Body of pancreas (tissue), 4 donors: ENCODE data around the gene MCRIP1. TPM values are rescaled to one million over a fixed set of nuclear protein-coding genes. Genes with fewer than 3 reads are reported as not detected.
A peak's percentile ranks its signal among the peaks of the same experiment; 100 is the strongest.

Experiments
- ATAC-seq: fragments of 150-250 bp; one replicate; pipeline ENCODE4 v1.9.1; 2016
- DNase-seq, 4 donors: peaks; one replicate each; pipeline ENCODE4 v3.0.0-alpha.2; 2019
- H3K27ac ChIP-seq, 4 donors: fragments of 200-600 bp; sonication (generic); 1 replicate in 3 of 4; 2 replicates in 1 of 4; pipeline versions ENCODE4 v1.5.1 to v1.6.1; 2016 to 2019; ENCODE audit warnings: mild to moderate bottlenecking in 1 of 4, mixed read lengths in 1 of 4, moderate library complexity in 1 of 4
- H3K27me3 ChIP-seq, 2 donors: fragments of 200-600 bp; sonication (generic); one replicate each; pipeline ENCODE4 v1.6.0; 2016; ENCODE audit warnings: mild to moderate bottlenecking in 1 of 2
- H3K36me3 ChIP-seq, 2 donors: fragments of 200-600 bp; sonication (generic); replicated peaks in 1 of 2; 2 replicates each; pipeline ENCODE4 v1.5.1; 2016; ENCODE audit warnings: low read depth in 2 of 2; ENCODE audit not compliant: insufficient read depth in 1 of 2
- H3K4me1 ChIP-seq: fragments of 200-600 bp; sonication (generic); one replicate; pipeline ENCODE4 v1.6.0; 2016
- H3K4me3 ChIP-seq, 2 donors: fragments of 200-600 bp; sonication (generic); 1 replicate in 1 of 2; 2 replicates in 1 of 2; pipeline ENCODE4 v1.5.1; 2016 to 2019
- H3K9me3 ChIP-seq, 3 donors: fragments of 200-600 bp; sonication (generic); 1 replicate in 2 of 3; 2 replicates in 1 of 3; pipeline ENCODE4 v1.5.1; 2016
- CTCF ChIP-seq, 7 experiments: fragments of 450-650 bp in 4 of 7; fragments of 200-600 bp in 3 of 7; sonication (generic) in 3 of 7; IDR thresholded peaks; one replicate each; pipeline ENCODE4 v1.5.1; 2016 to 2019; ENCODE audit warnings: antibody characterized with exemption in 7 of 7
- POLR2A ChIP-seq, 3 donors: fragments of 450-650 bp; IDR thresholded peaks; one replicate each; pipeline ENCODE4 v1.6.1; 2016; ENCODE audit warnings: antibody characterized with exemption in 3 of 3, mild to moderate bottlenecking in 2 of 3
- WGBS, 2 donors: methylation state at CpG; one replicate each; pipeline ENCODE4 v1.1.5; 2017; 5-methylcytosine and 5-hydroxymethylcytosine counted together
- intact Hi-C: fragments of 100-400 bp; cut with DNase I; formaldehyde crosslinking; loops from one replicate; pipeline ENCODE4 v1.15.1; 2023
- total RNA-seq, 2 donors: library from RNA; depleted of rRNA; stranded (reverse); fragments of >200 nt; gene quantifications; one replicate each; pipeline ENCODE4 v1.1.0, GENCODE V29; 2016

The MCRIP1 gene
- total RNA-seq, 2 donors from 2014 or later = 46.1 to 65.6 TPM

GRCh38 chr17:81819708-81820107 lies 13.4 kb downstream of the MCRIP1 start:
- H3K27ac ChIP-seq = no peak overlapping the region
- no peaks in the 10 kb centered on the region for H3K36me3 ChIP-seq
- H3K4me3 ChIP-seq = no peak overlapping the region
- DNase-seq (no peak), ATAC-seq (no peak)
- intact Hi-C loops = no loop called here
- 29 to 43% methylated on average over 5 to 6 of the region's 13 CpGs for WGBS, 2 donors
- no peaks in the 10 kb centered on the region for H3K27me3 ChIP-seq
- TF ChIP-seq POLR2A (IDR thresholded peaks at IDR 0.05) (no peak), CTCF (IDR thresholded peaks at IDR 0.05) (no peak)
- no peaks in the 10 kb centered on the region for H3K9me3 ChIP-seq
- H3K4me1 ChIP-seq = peaks cover 37% of the 10 kb centered on the region

GRCh38 chr17:81817758-81818147 lies 15.3 kb downstream of the MCRIP1 start:
- no peaks in the 10 kb centered on the region for H3K36me3 ChIP-seq
- no peak for ATAC-seq
- H3K4me1 ChIP-seq = peaks cover 32% of the 10 kb centered on the region
- no peak for TF ChIP-seq CTCF (IDR thresholded peaks at IDR 0.05)
- TF ChIP-seq POLR2A (IDR thresholded peaks at IDR 0.05) = no peak
- 49 to 60% methylated on average over 7 of the region's 7 CpGs for WGBS, 2 donors
- H3K4me3 ChIP-seq = no peak overlapping the region
- intact Hi-C loops = no loop called here
- no peaks in the 10 kb centered on the region for H3K9me3 ChIP-seq
- no peak for DNase-seq
- H3K27ac ChIP-seq = no peak overlapping the region
- no peaks in the 10 kb centered on the region for H3K27me3 ChIP-seq

GRCh38 chr17:81815646-81815986 lies 17.5 kb downstream of the MCRIP1 start:
- no peaks in the 10 kb centered on the region for H3K9me3 ChIP-seq
- intact Hi-C loops = no loop called here
- H3K27me3 ChIP-seq = peaks cover 0 to 3% of the 10 kb centered on the region in 2 donors
- DNase-seq = no peak
- no peak for ATAC-seq
- H3K27ac ChIP-seq = peak overlapping the region in 3 of 4 donors; percentile 29 to 61 (median 51)
- H3K36me3 ChIP-seq = no peaks in the 10 kb centered on the region
- WGBS, 2 donors = 62 to 64% methylated on average over 2 of the region's 2 CpGs
- TF ChIP-seq CTCF (IDR thresholded peaks at IDR 0.05) (no peak), POLR2A (IDR thresholded peaks at IDR 0.05) (no peak)
- H3K4me3 ChIP-seq = no peak overlapping the region
- peaks cover 11% of the 10 kb centered on the region for H3K4me1 ChIP-seq

- no peaks in the 10 kb centered on the region for H3K9me3 ChIP-seq
- peaks cover 11% of the 10 kb centered on the region for H3K4me1 ChIP-seq
- WGBS, 2 donors = 52 to 65% methylated on average over 2 to 18 of the region's 24 CpGs
- ATAC-seq (peak; percentile 56), DNase-seq (peak in 3 of 4 donors; percentile 50 to 66 (median 57))
- no peak overlapping the region for H3K4me3 ChIP-seq
- intact Hi-C loops = no loop called here
- H3K27ac ChIP-seq = peak overlapping the region in 3 of 4 donors; percentile 29 to 61 (median 51)
- H3K36me3 ChIP-seq = no peaks in the 10 kb centered on the region
- peaks cover 0 to 6% of the 10 kb centered on the region in 2 donors for H3K27me3 ChIP-seq
- TF ChIP-seq POLR2A (IDR thresholded peaks at IDR 0.05) (peak in 1 of 3 donors; percentile 21), CTCF (IDR thresholded peaks at IDR 0.05) (no peak)
These were observed 18.1 kb downstream of the MCRIP1 start for GRCh38 chr17:81814748-81815645.
